T-helper 17 cell (primary cell): ENCODE data around the gene FERMT2. TPM values are rescaled to one million over a fixed set of nuclear protein-coding genes. Genes with fewer than 3 reads are reported as not detected.
A peak's percentile ranks its signal among the peaks of the same experiment; 100 is the strongest.

Experiments
- ATAC-seq: fragments of 150-1000 bp; cut with Tn5 transposase; 2 replicates; pipeline ENCODE4 v1.10.0; 2021; ENCODE audit warnings: mild to moderate bottlenecking, moderate library complexity
- DNase-seq, 3 donors: peaks; one replicate each; pipeline versions ENCODE4 v3.0.0 to v3.0.0-alpha.2; 2020 to 2021
- H3K9me3 ChIP-seq: one replicate; pipeline ENCODE4 v1.7.0; 2013; ENCODE audit warnings: low read length, mild to moderate bottlenecking; ENCODE audit not compliant: control insufficient read depth, poor library complexity, severe bottlenecking
- H3K27ac Mint-ChIP-seq: one replicate; pipeline ENCODE4 v1.8.0; 2022; ENCODE audit warnings: mild to moderate bottlenecking, moderate library complexity, mixed read lengths
- H3K27me3 Mint-ChIP-seq: one replicate; pipeline ENCODE4 v1.8.0; 2022; ENCODE audit warnings: mixed read lengths
- H3K36me3 Mint-ChIP-seq: one replicate; pipeline ENCODE4 v1.8.0; 2022; ENCODE audit warnings: low read depth, mixed read lengths
- H3K4me1 Mint-ChIP-seq: one replicate; pipeline ENCODE4 v1.8.0; 2022; ENCODE audit warnings: mild to moderate bottlenecking, mixed read lengths
- H3K4me3 Mint-ChIP-seq: one replicate; pipeline ENCODE4 v1.8.0; 2022; ENCODE audit warnings: mild to moderate bottlenecking, moderate library complexity, mixed read lengths
- total RNA-seq, 4 donors: library from RNA in 2 of 4; stranded (reverse) in 2 of 4; gene quantifications; one replicate each; pipeline ENCODE4 v1.2.3 and lab custom pipeline; 2022 to 2026

The FERMT2 gene, protein sequence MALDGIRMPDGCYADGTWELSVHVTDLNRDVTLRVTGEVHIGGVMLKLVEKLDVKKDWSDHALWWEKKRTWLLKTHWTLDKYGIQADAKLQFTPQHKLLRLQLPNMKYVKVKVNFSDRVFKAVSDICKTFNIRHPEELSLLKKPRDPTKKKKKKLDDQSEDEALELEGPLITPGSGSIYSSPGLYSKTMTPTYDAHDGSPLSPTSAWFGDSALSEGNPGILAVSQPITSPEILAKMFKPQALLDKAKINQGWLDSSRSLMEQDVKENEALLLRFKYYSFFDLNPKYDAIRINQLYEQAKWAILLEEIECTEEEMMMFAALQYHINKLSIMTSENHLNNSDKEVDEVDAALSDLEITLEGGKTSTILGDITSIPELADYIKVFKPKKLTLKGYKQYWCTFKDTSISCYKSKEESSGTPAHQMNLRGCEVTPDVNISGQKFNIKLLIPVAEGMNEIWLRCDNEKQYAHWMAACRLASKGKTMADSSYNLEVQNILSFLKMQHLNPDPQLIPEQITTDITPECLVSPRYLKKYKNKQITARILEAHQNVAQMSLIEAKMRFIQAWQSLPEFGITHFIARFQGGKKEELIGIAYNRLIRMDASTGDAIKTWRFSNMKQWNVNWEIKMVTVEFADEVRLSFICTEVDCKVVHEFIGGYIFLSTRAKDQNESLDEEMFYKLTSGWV
- total RNA-seq: 1 to 10 TPM in 1 of 2 donors, under 1 TPM in 1; 0.78 to 3.6 TPM
- total RNA-seq (lab: John Stamatoyannopoulos, UW): 0.98 to 5.0 reads per million in 2 donors

- H3K36me3 Mint-ChIP-seq: no peaks in the 10 kb centered on the region
- DNase-seq: peak in 2 of 3 donors; percentile 37
- peak within 1 kb of the TSS; percentile 91 for H3K4me3 Mint-ChIP-seq
- H3K27me3 Mint-ChIP-seq: peaks cover 26% of the 10 kb centered on the region
- peaks cover 22% of the 10 kb centered on the region for H3K4me1 Mint-ChIP-seq
- peaks cover 2% of the 10 kb centered on the region for H3K9me3 ChIP-seq
- ATAC-seq: peak; percentile 45
- H3K27ac Mint-ChIP-seq: peak within 1 kb of the TSS; percentile 62
These were observed at the start of gene FERMT2 for GRCh38 chr14:52950898-52951680. Gene FERMT2 (minus strand): TSS chr14:52951050. CDS start chr14:52950568, 482 bp downstream.

GRCh38 chr14:52998376-52999015, 47.6 kb upstream of the FERMT2 start:
- Mint-ChIP-seq H3K4me3 (no peak overlapping the region), H3K27me3 (peaks cover 39% of the 10 kb centered on the region), H3K27ac (no peak overlapping the region), H3K4me1 (peaks cover 2% of the 10 kb centered on the region), H3K36me3 (peaks cover 3% of the 10 kb centered on the region)
- DNase-seq (no peak), ATAC-seq (no peak)
- H3K9me3 ChIP-seq: no peaks in the 10 kb centered on the region

DNA sequence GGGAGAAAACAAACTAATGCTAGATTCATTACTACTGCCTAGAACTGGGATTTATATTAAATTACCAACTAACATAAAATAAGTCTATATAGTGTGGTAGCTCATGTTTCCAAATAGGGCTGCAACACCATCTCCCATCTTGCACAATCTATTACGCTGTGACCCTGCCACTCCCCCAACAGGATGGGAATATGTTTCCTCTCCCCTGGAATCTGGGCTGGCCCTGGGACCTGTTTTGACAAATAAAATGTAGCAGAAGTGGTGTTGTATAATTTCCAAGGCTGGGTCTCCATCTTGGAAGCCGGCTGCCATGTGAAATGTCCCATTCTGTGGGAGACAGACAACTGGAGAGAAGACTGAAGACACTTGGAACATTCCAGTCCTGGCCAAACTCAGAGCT, 45.6 kb upstream of the FERMT2 start:
- Mint-ChIP-seq H3K27ac (no peak overlapping the region), H3K4me1 (peaks cover 2% of the 10 kb centered on the region)

DNA sequence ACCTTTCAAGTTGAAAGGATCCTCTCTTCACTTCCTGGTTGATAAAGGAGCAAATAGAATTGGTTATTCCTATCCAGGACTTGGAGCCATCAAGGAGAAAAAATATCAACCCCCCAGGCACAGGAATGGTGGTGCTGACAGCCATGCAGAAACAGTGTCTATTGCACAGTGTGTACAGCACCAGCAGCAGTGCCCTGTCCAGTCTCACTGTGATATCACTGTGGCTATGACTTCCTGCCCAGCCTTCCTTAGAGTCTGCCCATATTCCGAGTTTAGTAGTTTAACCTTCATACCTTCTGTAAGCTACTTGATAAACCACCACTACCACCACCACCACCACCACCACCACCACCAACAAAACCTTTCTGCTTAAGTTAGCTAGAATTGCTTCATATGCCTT, 45.1 kb upstream of the FERMT2 start:
- peaks cover 25% of the 10 kb centered on the region for H3K27me3 Mint-ChIP-seq
- DNase-seq: no peak
- H3K27ac Mint-ChIP-seq: no peak overlapping the region
- H3K4me1 Mint-ChIP-seq: peaks cover under 1% of the 10 kb centered on the region
- no peak for ATAC-seq
- H3K9me3 ChIP-seq: no peaks in the 10 kb centered on the region
- peaks cover 3% of the 10 kb centered on the region for H3K36me3 Mint-ChIP-seq
- no peak overlapping the region for H3K4me3 Mint-ChIP-seq

More for the DNA sequence above, 45.6 kb upstream of the FERMT2 start:
- H3K27me3 Mint-ChIP-seq: peaks cover 28% of the 10 kb centered on the region
- H3K36me3 Mint-ChIP-seq: peaks cover 3% of the 10 kb centered on the region
- no peak for DNase-seq
- H3K9me3 ChIP-seq: no peaks in the 10 kb centered on the region
- no peak for ATAC-seq
- no peak overlapping the region for H3K4me3 Mint-ChIP-seq

GRCh38 chr14:52992236-52992870, 41.5 kb upstream of the FERMT2 start:
- ATAC-seq (no peak), DNase-seq (no peak)
- H3K9me3 ChIP-seq: no peaks in the 10 kb centered on the region
- H3K4me1 Mint-ChIP-seq: no peaks in the 10 kb centered on the region
- peaks cover 9% of the 10 kb centered on the region for H3K27me3 Mint-ChIP-seq
- H3K27ac Mint-ChIP-seq: no peak overlapping the region
- H3K4me3 Mint-ChIP-seq: no peak overlapping the region
- peaks cover 3% of the 10 kb centered on the region for H3K36me3 Mint-ChIP-seq

GRCh38 chr14:52988139-52988538, 37.3 kb upstream of the FERMT2 start:
- H3K36me3 Mint-ChIP-seq: no peaks in the 10 kb centered on the region
- H3K4me1 Mint-ChIP-seq: no peaks in the 10 kb centered on the region
- H3K27me3 Mint-ChIP-seq: no peaks in the 10 kb centered on the region
- H3K4me3 Mint-ChIP-seq: no peak overlapping the region
- H3K9me3 ChIP-seq: no peaks in the 10 kb centered on the region
- DNase-seq: no peak
- no peak for ATAC-seq
- no peak overlapping the region for H3K27ac Mint-ChIP-seq

GRCh38 chr14:52987514-52987913, 36.7 kb upstream of the FERMT2 start:
- H3K27ac Mint-ChIP-seq: no peak overlapping the region

GRCh38 chr14:52987042-52987441, 36.2 kb upstream of the FERMT2 start:
- Mint-ChIP-seq H3K36me3 (no peaks in the 10 kb centered on the region), H3K4me3 (no peak overlapping the region), H3K4me1 (no peaks in the 10 kb centered on the region), H3K27me3 (no peaks in the 10 kb centered on the region), H3K27ac (no peak overlapping the region)
- no peak for ATAC-seq
- DNase-seq: no peak
- H3K9me3 ChIP-seq: no peaks in the 10 kb centered on the region

More at GRCh38 chr14:52987514-52987913, 36.7 kb upstream of the FERMT2 start:
- H3K27me3 Mint-ChIP-seq: no peaks in the 10 kb centered on the region
- no peak for ATAC-seq
- no peaks in the 10 kb centered on the region for H3K4me1 Mint-ChIP-seq
- H3K9me3 ChIP-seq: no peaks in the 10 kb centered on the region
- no peak for DNase-seq
- H3K4me3 Mint-ChIP-seq: no peak overlapping the region
- H3K36me3 Mint-ChIP-seq: no peaks in the 10 kb centered on the region

GRCh38 chr14:52977798-52978197, 26.9 kb upstream of the FERMT2 start:
- no peaks in the 10 kb centered on the region for H3K4me1 Mint-ChIP-seq
- H3K27me3 Mint-ChIP-seq: peaks cover 17% of the 10 kb centered on the region
- no peak overlapping the region for H3K4me3 Mint-ChIP-seq
- no peaks in the 10 kb centered on the region for H3K9me3 ChIP-seq
- no peak for DNase-seq
- no peak for ATAC-seq
- H3K36me3 Mint-ChIP-seq: no peaks in the 10 kb centered on the region
- H3K27ac Mint-ChIP-seq: no peak overlapping the region

DNA sequence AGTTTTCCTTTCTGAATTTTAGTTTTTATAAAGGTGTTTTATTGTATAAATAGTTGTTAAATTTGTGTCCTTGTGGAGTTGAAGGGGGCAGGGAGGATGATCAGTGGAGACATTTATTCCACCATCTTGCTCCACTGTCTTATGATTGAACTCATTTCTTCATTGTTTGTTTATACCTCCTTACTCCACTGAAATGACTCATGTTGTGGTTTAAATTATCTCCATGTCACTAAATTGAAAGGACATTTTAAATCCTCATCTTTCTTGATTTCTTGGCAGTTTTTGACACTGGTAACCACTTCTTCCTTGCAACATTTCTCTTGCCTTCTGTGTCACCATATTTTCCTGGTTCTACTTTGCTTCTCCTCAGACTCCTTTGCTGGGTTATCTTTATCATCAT, 23.6 kb upstream of the FERMT2 start:
- no peak overlapping the region for H3K4me3 Mint-ChIP-seq
- H3K27me3 Mint-ChIP-seq: peaks cover 17% of the 10 kb centered on the region
- no peaks in the 10 kb centered on the region for H3K9me3 ChIP-seq
- H3K36me3 Mint-ChIP-seq: no peaks in the 10 kb centered on the region
- no peak overlapping the region for H3K27ac Mint-ChIP-seq
- DNase-seq: no peak
- H3K4me1 Mint-ChIP-seq: no peaks in the 10 kb centered on the region
- ATAC-seq: no peak

- ATAC-seq (peak; percentile 89), DNase-seq (peak; percentile 37 to 43 (median 39))
- H3K4me3 Mint-ChIP-seq: peak overlapping the region; percentile 13
- peaks cover 19% of the 10 kb centered on the region for H3K4me1 Mint-ChIP-seq
- H3K27me3 Mint-ChIP-seq: no peaks in the 10 kb centered on the region
- peak overlapping the region; percentile 85 for H3K27ac Mint-ChIP-seq
- no peaks in the 10 kb centered on the region for H3K36me3 Mint-ChIP-seq
- no peaks in the 10 kb centered on the region for H3K9me3 ChIP-seq
These were observed 10.3 kb upstream of the FERMT2 start for GRCh38 chr14:52961060-52961639.

GRCh38 chr14:52960627-52961026, 9.8 kb upstream of the FERMT2 start:
- Mint-ChIP-seq H3K4me1 (peaks cover 19% of the 10 kb centered on the region), H3K27ac (peak overlapping the region; percentile 85), H3K36me3 (no peaks in the 10 kb centered on the region), H3K4me3 (peak overlapping the region; percentile 13), H3K27me3 (no peaks in the 10 kb centered on the region)
- ATAC-seq: peak; percentile 89
- H3K9me3 ChIP-seq: no peaks in the 10 kb centered on the region
- DNase-seq: peak in 2 of 3 donors; percentile 11 to 13
